ENCODE results near the gene PCTP.

DNA sequence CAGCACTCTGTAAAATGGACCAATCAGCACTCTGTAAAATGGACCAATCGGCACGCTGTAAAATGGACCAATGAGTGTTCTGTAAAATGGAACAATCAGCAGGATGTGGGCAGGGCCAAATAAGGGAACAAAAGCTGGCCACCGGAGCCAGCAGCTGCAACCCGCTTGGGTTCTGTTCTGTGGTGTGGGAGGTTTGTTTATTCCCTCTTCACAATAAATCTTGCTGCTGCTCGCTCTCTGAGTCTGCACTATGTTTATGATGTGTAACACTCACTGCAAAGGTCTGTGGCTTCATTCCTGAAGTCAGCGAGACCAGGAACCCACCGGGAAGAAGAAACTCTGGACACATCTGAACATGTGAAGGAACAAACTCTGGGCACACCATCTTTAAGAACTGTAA is 48.7 kb upstream of the PCTP start:
- TF ChIP-seq POLR2A (IDR thresholded peaks at IDR 0.05; ENCODE audit: low read depth, low read length) (no peak), SMC3 (IDR thresholded peaks at IDR 0.05; ENCODE audit: low read depth, low read length) (no peak), CEBPB (IDR thresholded peaks at IDR 0.05; ENCODE audit: low read depth, low read length) (no peak), RCOR1 (IDR thresholded peaks at IDR 0.05; ENCODE audit: insufficient replicate concordance, low read length) (no peak), RFX5 (IDR thresholded peaks at IDR 0.05; ENCODE audit: low read depth, low read length) (no peak), MAZ (IDR thresholded peaks at IDR 0.05; ENCODE audit: borderline replicate concordance, low read depth, low read length) (no peak), FOS (IDR thresholded peaks at IDR 0.05; ENCODE audit: low read depth, low read length) (no peak), CHD1 (IDR thresholded peaks at IDR 0.05; ENCODE audit: low read depth, low read length) (no peak), NFE2L2 (IDR thresholded peaks at IDR 0.05; ENCODE audit: low read depth, low read length) (no peak)
- TF ChIP-seq, protein P1, sequence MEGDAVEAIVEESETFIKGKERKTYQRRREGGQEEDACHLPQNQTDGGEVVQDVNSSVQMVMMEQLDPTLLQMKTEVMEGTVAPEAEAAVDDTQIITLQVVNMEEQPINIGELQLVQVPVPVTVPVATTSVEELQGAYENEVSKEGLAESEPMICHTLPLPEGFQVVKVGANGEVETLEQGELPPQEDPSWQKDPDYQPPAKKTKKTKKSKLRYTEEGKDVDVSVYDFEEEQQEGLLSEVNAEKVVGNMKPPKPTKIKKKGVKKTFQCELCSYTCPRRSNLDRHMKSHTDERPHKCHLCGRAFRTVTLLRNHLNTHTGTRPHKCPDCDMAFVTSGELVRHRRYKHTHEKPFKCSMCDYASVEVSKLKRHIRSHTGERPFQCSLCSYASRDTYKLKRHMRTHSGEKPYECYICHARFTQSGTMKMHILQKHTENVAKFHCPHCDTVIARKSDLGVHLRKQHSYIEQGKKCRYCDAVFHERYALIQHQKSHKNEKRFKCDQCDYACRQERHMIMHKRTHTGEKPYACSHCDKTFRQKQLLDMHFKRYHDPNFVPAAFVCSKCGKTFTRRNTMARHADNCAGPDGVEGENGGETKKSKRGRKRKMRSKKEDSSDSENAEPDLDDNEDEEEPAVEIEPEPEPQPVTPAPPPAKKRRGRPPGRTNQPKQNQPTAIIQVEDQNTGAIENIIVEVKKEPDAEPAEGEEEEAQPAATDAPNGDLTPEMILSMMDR (conservative IDR thresholded peaks at IDR 0.05; ENCODE audit: low read depth, low read length), result no peak
- TF ChIP-seq, protein P2, sequence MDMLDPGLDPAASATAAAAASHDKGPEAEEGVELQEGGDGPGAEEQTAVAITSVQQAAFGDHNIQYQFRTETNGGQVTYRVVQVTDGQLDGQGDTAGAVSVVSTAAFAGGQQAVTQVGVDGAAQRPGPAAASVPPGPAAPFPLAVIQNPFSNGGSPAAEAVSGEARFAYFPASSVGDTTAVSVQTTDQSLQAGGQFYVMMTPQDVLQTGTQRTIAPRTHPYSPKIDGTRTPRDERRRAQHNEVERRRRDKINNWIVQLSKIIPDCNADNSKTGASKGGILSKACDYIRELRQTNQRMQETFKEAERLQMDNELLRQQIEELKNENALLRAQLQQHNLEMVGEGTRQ (IDR thresholded peaks at IDR 0.05; ENCODE audit: low read depth, low read length), result no peak

All from IMR-90 (cell line).